PFSK-1 (cell line): ENCODE measurements around the gene TNFRSF21.

ENCODE experiments used
- FOXP2 ChIP-seq: optimal IDR thresholded peaks from 2 replicates; pipeline ENCODE3; 2011; ENCODE audit warnings: borderline replicate concordance, control low read depth, inconsistent platforms; ENCODE audit not compliant: insufficient read depth; ENCODE audit errors: extremely low read length, extremely low read depth
- POLR2AphosphoS5 ChIP-seq: IDR thresholded peaks from 2 replicates; pipeline ENCODE4 v1.6.1; 2012; ENCODE audit warnings: low read depth, mild to moderate bottlenecking, control low read depth, low read length, moderate library complexity
- REST ChIP-seq, 2 experiments: IDR thresholded peaks; 2 replicates each; pipeline versions ENCODE4 v1.6.1 to v1.8.0; 2011 to 2012; ENCODE audit warnings: low read depth in 2 of 2, low read length in 2 of 2, control low read depth in 1 of 2, inconsistent platforms in 1 of 2, mild to moderate bottlenecking in 1 of 2, moderate library complexity in 1 of 2; ENCODE audit not compliant: insufficient read depth in 1 of 2
- SIN3A ChIP-seq: IDR thresholded peaks from 2 replicates; pipeline ENCODE4 v1.6.1; 2012; ENCODE audit warnings: mild to moderate bottlenecking, low read length, moderate library complexity, borderline replicate concordance; ENCODE audit not compliant: insufficient read depth
- TAF1 ChIP-seq: IDR thresholded peaks from 2 replicates; pipeline ENCODE4 v1.6.1; 2012; ENCODE audit warnings: low read length, control low read depth, borderline replicate concordance; ENCODE audit not compliant: insufficient read depth

- TF ChIP-seq POLR2AphosphoS5, result no peak
- TF ChIP-seq TAF1, result no peak
- no peak for TF ChIP-seq REST (IDR thresholded peaks at IDR 0.05; ENCODE audit: insufficient read depth in 1 of 2, low read depth in 2 of 2, low read length in 2 of 2)
- no peak for TF ChIP-seq SIN3A
- TF ChIP-seq FOXP2, result no peak
Observed at GRCh38 chr6:47303342-47303741, 6.4 kb downstream of the TNFRSF21 start.
